Measurements from ENCODE around the gene PLVAP.

Gene PLVAP

GRCh38 chr19:17333611-17334413 is 43.3 kb downstream of the PLVAP start:
- no peak for DNase-seq (ENCODE audit: low read depth)

GRCh38 chr19:17332677-17333581 is 44.2 kb downstream of the PLVAP start:
- DNase-seq (ENCODE audit: low read depth), result no peak

- no peak for DNase-seq (ENCODE audit: low read depth)
Measured at GRCh38 chr19:17332360-17332676, 44.8 kb downstream of the PLVAP start.

- DNase-seq (ENCODE audit: low read depth), result no peak
Measured at GRCh38 chr19:17331045-17331558, 46.0 kb downstream of the PLVAP start.

- no peak for DNase-seq (ENCODE audit: low read depth)
Measured at GRCh38 chr19:17330262-17331044, 46.7 kb downstream of the PLVAP start.

- no peak for DNase-seq (ENCODE audit: low read depth)
Measured at GRCh38 chr19:17329366-17330261, 47.5 kb downstream of the PLVAP start.

GRCh38 chr19:17328517-17329365 is 48.4 kb downstream of the PLVAP start:
- no peak for DNase-seq (ENCODE audit: low read depth)

- no peak for DNase-seq (ENCODE audit: low read depth)
Measured at GRCh38 chr19:17327654-17328516, 49.3 kb downstream of the PLVAP start.

GRCh38 chr19:17327068-17327653 is 50.0 kb downstream of the PLVAP start:
- DNase-seq (ENCODE audit: low read depth), result no peak

GRCh38 chr19:17326595-17326966 is 50.6 kb downstream of the PLVAP start:
- no peak for DNase-seq (ENCODE audit: low read depth)

GRCh38 chr19:17325881-17326594 is 51.1 kb downstream of the PLVAP start:
- no peak for DNase-seq (ENCODE audit: low read depth)

GRCh38 chr19:17325133-17325532 is 52.0 kb downstream of the PLVAP start:
- no peak for DNase-seq (ENCODE audit: low read depth)

GRCh38 chr19:17324357-17325114 is 52.6 kb downstream of the PLVAP start:
- no peak for DNase-seq (ENCODE audit: low read depth)

GRCh38 chr19:17323964-17324332 is 53.2 kb downstream of the PLVAP start:
- no peak for DNase-seq (ENCODE audit: low read depth)

GRCh38 chr19:17323300-17323963 is 53.7 kb downstream of the PLVAP start:
- no peak for DNase-seq (ENCODE audit: low read depth)

- no peak for DNase-seq (ENCODE audit: low read depth)
Measured at GRCh38 chr19:17322854-17323253, 54.3 kb downstream of the PLVAP start.
